Activated T-cell treated with anti-CD3 and anti-CD28 coated beads, Interleukin-2, amount 50 U/mL, for 72 hours (primary cell): ENCODE data around the gene ESPL1. TPM values are rescaled to one million over a fixed set of nuclear protein-coding genes. Genes with fewer than 3 reads are reported as not detected.

ENCODE experiments used
- ATAC-seq, 2 donors: fragments of 150-1000 bp; cut with Tn5 transposase; replicated peaks in 1 of 2; 2 replicates each; pipeline ENCODE4 v1.10.0; 2021; ENCODE audit warnings: moderate library complexity in 2 of 2, mild to moderate bottlenecking in 1 of 2
- DNase-seq, 2 donors: peaks; one replicate each; pipeline ENCODE4 v3.0.0; 2021 to 2022; ENCODE audit warnings: mixed read lengths in 1 of 2
- H3K27ac Mint-ChIP-seq: one replicate; pipeline ENCODE4 v1.8.0; 2022; ENCODE audit warnings: mild to moderate bottlenecking, moderate library complexity, mixed read lengths
- H3K27me3 Mint-ChIP-seq: one replicate; pipeline ENCODE4 v1.8.0; 2022; ENCODE audit warnings: low read depth, mixed read lengths
- H3K36me3 Mint-ChIP-seq, 2 donors: one replicate each; pipeline ENCODE4 v1.8.0; 2022; ENCODE audit warnings: mixed read lengths in 2 of 2, mild to moderate bottlenecking in 1 of 2; ENCODE audit not compliant: insufficient read depth in 2 of 2
- H3K4me1 Mint-ChIP-seq: one replicate; pipeline ENCODE4 v1.8.0; 2022; ENCODE audit warnings: low read depth, mixed read lengths
- H3K4me3 Mint-ChIP-seq, 2 donors: one replicate each; pipeline ENCODE4 v1.8.0; 2022; ENCODE audit warnings: mild to moderate bottlenecking in 2 of 2, mixed read lengths in 2 of 2, moderate library complexity in 2 of 2
- H3K9me3 Mint-ChIP-seq, 2 donors: one replicate each; pipeline ENCODE4 v1.8.0; 2022; ENCODE audit warnings: mixed read lengths in 2 of 2
- total RNA-seq, 2 donors: library from RNA; stranded (reverse); gene quantifications; one replicate each; pipeline ENCODE4 v1.2.3, GENCODE V29; 2022

ESPL1 gene
- 10 to 100 TPM; 71.9 to 75.5 TPM for total RNA-seq

- H3K9me3 Mint-ChIP-seq, result no peaks in the 10 kb centered on the region
- peaks cover 56% of the 10 kb centered on the region for H3K4me1 Mint-ChIP-seq
- peak within 1 kb of the TSS; percentile 92 for H3K27ac Mint-ChIP-seq
- peak within 1 kb of the TSS; percentile 96 to 98 for H3K4me3 Mint-ChIP-seq
- no peaks in the 10 kb centered on the region for H3K27me3 Mint-ChIP-seq
- DNase-seq (peak; percentile 88 to 89), ATAC-seq (peak; percentile 91 to 92)
- H3K36me3 Mint-ChIP-seq, result peaks cover 9 to 22% of the 10 kb centered on the region in 2 donors
Observed at GRCh38 chr12:53267999-53268629, at the start of gene ESPL1. TSS of gene ESPL1 (plus strand) at chr12:53268299. CDS start at chr12:53268767, 468 bp downstream.

GRCh38 chr12:53218551-53219291, 49.4 kb upstream of the ESPL1 start:
- DNase-seq, result no peak
- ATAC-seq, result no peak
- Mint-ChIP-seq H3K27me3 (no peaks in the 10 kb centered on the region), H3K9me3 (no peaks in the 10 kb centered on the region), H3K36me3 (peaks cover 6 to 12% of the 10 kb centered on the region in 2 donors), H3K27ac (peak overlapping the region; percentile 94), H3K4me1 (peaks cover 77% of the 10 kb centered on the region), H3K4me3 (peak overlapping the region; percentile 94 to 99)

GRCh38 chr12:53219292-53219955, 48.7 kb upstream of the ESPL1 start:
- Mint-ChIP-seq H3K4me1 (peaks cover 77% of the 10 kb centered on the region), H3K4me3 (peak overlapping the region; percentile 94 to 99), H3K36me3 (peaks cover 6 to 9% of the 10 kb centered on the region in 2 donors), H3K27ac (peak overlapping the region; percentile 72), H3K27me3 (no peaks in the 10 kb centered on the region), H3K9me3 (no peaks in the 10 kb centered on the region)
- DNase-seq (peak; percentile 62 to 75), ATAC-seq (peak; percentile 18 to 43)

GRCh38 chr12:53219956-53220693, 48.0 kb upstream of the ESPL1 start:
- Mint-ChIP-seq H3K4me1 (peaks cover 78% of the 10 kb centered on the region), H3K27me3 (no peaks in the 10 kb centered on the region), H3K36me3 (peaks cover 6 to 8% of the 10 kb centered on the region in 2 donors), H3K9me3 (no peaks in the 10 kb centered on the region), H3K4me3 (peak overlapping the region; percentile 94 to 99), H3K27ac (peak overlapping the region; percentile 72)
- ATAC-seq, result peak; percentile 57 to 64
- peak; percentile 83 to 90 for DNase-seq

- DNase-seq, result peak; percentile 86 to 87
- H3K9me3 Mint-ChIP-seq, result no peaks in the 10 kb centered on the region
- H3K27me3 Mint-ChIP-seq, result no peaks in the 10 kb centered on the region
- peaks cover 78% of the 10 kb centered on the region for H3K4me1 Mint-ChIP-seq
- H3K4me3 Mint-ChIP-seq, result peak overlapping the region; percentile 94 to 99
- H3K27ac Mint-ChIP-seq, result peak overlapping the region; percentile 40
- H3K36me3 Mint-ChIP-seq, result peaks cover 6 to 8% of the 10 kb centered on the region in 2 donors
- ATAC-seq, result peak; percentile 69 to 70
Observed at GRCh38 chr12:53220694-53221202, 47.4 kb upstream of the ESPL1 start.

- Mint-ChIP-seq H3K27ac (peak overlapping the region; percentile 40), H3K4me1 (peaks cover 71% of the 10 kb centered on the region), H3K27me3 (no peaks in the 10 kb centered on the region), H3K4me3 (peak overlapping the region; percentile 94 to 99), H3K36me3 (peaks cover 6 to 8% of the 10 kb centered on the region in 2 donors), H3K9me3 (no peaks in the 10 kb centered on the region)
- DNase-seq (peak; percentile 63 to 72), ATAC-seq (peak; percentile 20 to 31)
Observed at GRCh38 chr12:53221203-53222080, 46.7 kb upstream of the ESPL1 start.

GRCh38 chr12:53222170-53222721, 45.9 kb upstream of the ESPL1 start:
- DNase-seq (no peak), ATAC-seq (no peak)
- Mint-ChIP-seq H3K27me3 (no peaks in the 10 kb centered on the region), H3K27ac (peak overlapping the region; percentile 80), H3K9me3 (no peaks in the 10 kb centered on the region), H3K36me3 (peaks cover 6 to 8% of the 10 kb centered on the region in 2 donors), H3K4me3 (peak overlapping the region; percentile 66 to 87), H3K4me1 (peaks cover 69% of the 10 kb centered on the region)

- H3K4me1 Mint-ChIP-seq, result peaks cover 64% of the 10 kb centered on the region
Observed at GRCh38 chr12:53222806-53223261, 45.3 kb upstream of the ESPL1 start.

GRCh38 chr12:53223389-53224060, 44.6 kb upstream of the ESPL1 start:
- Mint-ChIP-seq H3K9me3 (no peaks in the 10 kb centered on the region), H3K36me3 (peaks cover 6% of the 10 kb centered on the region in 2 donors), H3K4me1 (peaks cover 61% of the 10 kb centered on the region), H3K27me3 (no peaks in the 10 kb centered on the region), H3K27ac (peak overlapping the region; percentile 76), H3K4me3 (peak overlapping the region; percentile 66 to 87)
- no peak for ATAC-seq
- no peak for DNase-seq

More at GRCh38 chr12:53222806-53223261, 45.3 kb upstream of the ESPL1 start:
- ATAC-seq (no peak), DNase-seq (no peak)
- Mint-ChIP-seq H3K27ac (no peak overlapping the region), H3K27me3 (no peaks in the 10 kb centered on the region), H3K36me3 (peaks cover 6 to 8% of the 10 kb centered on the region in 2 donors), H3K9me3 (no peaks in the 10 kb centered on the region), H3K4me3 (peak overlapping the region; percentile 66 to 87)

- Mint-ChIP-seq H3K4me3 (peak overlapping the region; percentile 48 to 77), H3K4me1 (peaks cover 59% of the 10 kb centered on the region), H3K27ac (peak overlapping the region; percentile 76), H3K9me3 (no peaks in the 10 kb centered on the region), H3K27me3 (no peaks in the 10 kb centered on the region), H3K36me3 (peaks cover 4% of the 10 kb centered on the region in 2 donors)
- no peak for ATAC-seq
- no peak for DNase-seq
Observed at GRCh38 chr12:53224061-53224896, 43.8 kb upstream of the ESPL1 start.
